OCI-LY7 (cell line): ENCODE measurements around the gene PSD4.

Experiments used
- EZH2phosphoT487 ChIP-seq: fragments of 200-600 bp; sonication (generic); IDR thresholded peaks from 2 replicates; pipeline ENCODE4 v1.6.1; 2018; ENCODE audit warnings: low read depth, borderline replicate concordance, mild to moderate bottlenecking, mixed run types, antibody characterized with exemption, low read length, moderate library complexity, mixed read lengths
- TF ChIP-seq, protein P1 (sequence below): fragments of 200-600 bp; sonication (generic); conservative IDR thresholded peaks from 2 replicates; pipeline ENCODE4 v1.5.1; 2014; ENCODE audit warnings: mild to moderate bottlenecking, antibody characterized with exemption, low read length, moderate library complexity, mixed read lengths

DNA sequence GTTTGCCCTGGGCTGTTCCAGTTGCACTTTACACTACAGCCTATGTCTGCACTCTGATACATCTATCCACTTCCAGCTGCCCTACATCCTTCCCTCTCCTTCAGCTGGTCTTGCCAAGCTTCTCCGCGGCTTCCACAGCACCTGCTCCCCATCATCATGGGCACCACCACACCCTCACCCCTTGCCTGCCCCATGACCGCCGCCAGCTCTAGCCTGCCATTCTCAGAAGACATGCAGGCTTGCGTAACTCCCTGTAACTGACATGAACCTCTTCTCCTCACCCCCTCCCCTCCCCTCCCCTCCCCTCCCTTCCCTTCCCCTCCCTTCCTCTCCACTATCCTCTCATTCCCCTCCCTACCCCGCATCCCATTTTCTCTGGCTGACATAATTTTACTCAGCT lies 59.0 kb downstream of the PSD4 start:
- TF ChIP-seq, protein P1, sequence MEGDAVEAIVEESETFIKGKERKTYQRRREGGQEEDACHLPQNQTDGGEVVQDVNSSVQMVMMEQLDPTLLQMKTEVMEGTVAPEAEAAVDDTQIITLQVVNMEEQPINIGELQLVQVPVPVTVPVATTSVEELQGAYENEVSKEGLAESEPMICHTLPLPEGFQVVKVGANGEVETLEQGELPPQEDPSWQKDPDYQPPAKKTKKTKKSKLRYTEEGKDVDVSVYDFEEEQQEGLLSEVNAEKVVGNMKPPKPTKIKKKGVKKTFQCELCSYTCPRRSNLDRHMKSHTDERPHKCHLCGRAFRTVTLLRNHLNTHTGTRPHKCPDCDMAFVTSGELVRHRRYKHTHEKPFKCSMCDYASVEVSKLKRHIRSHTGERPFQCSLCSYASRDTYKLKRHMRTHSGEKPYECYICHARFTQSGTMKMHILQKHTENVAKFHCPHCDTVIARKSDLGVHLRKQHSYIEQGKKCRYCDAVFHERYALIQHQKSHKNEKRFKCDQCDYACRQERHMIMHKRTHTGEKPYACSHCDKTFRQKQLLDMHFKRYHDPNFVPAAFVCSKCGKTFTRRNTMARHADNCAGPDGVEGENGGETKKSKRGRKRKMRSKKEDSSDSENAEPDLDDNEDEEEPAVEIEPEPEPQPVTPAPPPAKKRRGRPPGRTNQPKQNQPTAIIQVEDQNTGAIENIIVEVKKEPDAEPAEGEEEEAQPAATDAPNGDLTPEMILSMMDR, result no peak
- TF ChIP-seq EZH2phosphoT487, result no peak
